ENCODE measurements around the gene PPM1A. TPM values are rescaled to one million over a fixed set of nuclear protein-coding genes. Genes with fewer than 3 reads are reported as not detected.

Gene PPM1A
- total RNA-seq, 1 experiment from 2014 or later: 41.7 TPM

GRCh38 chr14:60309867-60310552 is 61.0 kb downstream of the PPM1A start:
- Histone ChIP-seq H3T11ph (ENCODE audit: low read length) (no peak overlapping the region), H2AFZ (ENCODE audit: low read length) (no peak overlapping the region), H3K27ac (ENCODE audit: insufficient read length, low read depth, low read length) (no peak overlapping the region), H3K4ac (ENCODE audit: low read depth, low read length) (no peak overlapping the region), H3K4me2 (ENCODE audit: insufficient read depth, insufficient read length, low read length) (no peak overlapping the region), H2BK5ac (ENCODE audit: insufficient read length, low read length) (no peak overlapping the region), H3K56ac (ENCODE audit: insufficient read length, low read depth, low read length) (no peak overlapping the region), H3K23me2 (ENCODE audit: insufficient read length, low read depth, low read length, poor library complexity, severe bottlenecking) (no peaks in the 10 kb centered on the region), H3K14ac (ENCODE audit: insufficient read depth, low read length) (no peak overlapping the region), H3K9me3 (ENCODE audit: control insufficient read depth, low read depth, low read length) (no peaks in the 10 kb centered on the region), H3K27me3 (ENCODE audit: insufficient read depth, low read length) (no peaks in the 10 kb centered on the region), H2BK20ac (ENCODE audit: low read depth, low read length, poor library complexity, severe bottlenecking) (no peak overlapping the region), H4K20me1 (ENCODE audit: control insufficient read depth, insufficient read depth, insufficient read length) (no peaks in the 10 kb centered on the region), H4K5ac (ENCODE audit: insufficient read length, low read depth, low read length) (no peak overlapping the region), H3K79me1 (ENCODE audit: insufficient read depth, low read depth, low read length, poor library complexity, severe bottlenecking) (no peaks in the 10 kb centered on the region), H3K18ac (ENCODE audit: insufficient read length, low read depth, low read length) (no peak overlapping the region), H3K79me2 (ENCODE audit: insufficient read depth, low read length) (no peaks in the 10 kb centered on the region), H3K9ac (ENCODE audit: extremely low read depth, insufficient read length, low read length) (no peak overlapping the region), H2BK12ac (ENCODE audit: insufficient read length, low read depth, low read length) (no peak overlapping the region), H4K8ac (replicated peaks; ENCODE audit: insufficient read length, low read depth, low read length) (no peak overlapping the region), H2BK120ac (ENCODE audit: low read depth, low read length, poor library complexity, severe bottlenecking) (no peak overlapping the region), H3K4me1 (ENCODE audit: insufficient read depth, low read length) (peaks cover under 1% of the 10 kb centered on the region; the same call in 1 of the 2 replicates), H2BK15ac (ENCODE audit: low read depth, low read length) (no peak overlapping the region), H4K91ac (ENCODE audit: insufficient read length, low read depth, low read length) (no peak overlapping the region), H2AK5ac (ENCODE audit: insufficient read length, low read length) (no peak overlapping the region), H3K23ac (ENCODE audit: insufficient read length, low read depth, low read length) (no peak overlapping the region)
- Mint-ChIP-seq H3K4me1 (peaks cover 14 to 25% of the 10 kb centered on the region in 2 experiments), H3K4me3 (no peak overlapping the region), H3K36me3 (ENCODE audit: insufficient read depth in 1 of 3, low read depth in 3 of 3) (peaks cover 0 to 7% (median 2%) of the 10 kb centered on the region in 3 experiments; a peak in 3 of 7 replicates), H3K9me3 (no peaks in the 10 kb centered on the region; a peak in 1 of 5 replicates), H3K27me3 (ENCODE audit: low read depth) (no peaks in the 10 kb centered on the region), H3K27ac (no peak overlapping the region)
- TF ChIP-seq, protein P1, sequence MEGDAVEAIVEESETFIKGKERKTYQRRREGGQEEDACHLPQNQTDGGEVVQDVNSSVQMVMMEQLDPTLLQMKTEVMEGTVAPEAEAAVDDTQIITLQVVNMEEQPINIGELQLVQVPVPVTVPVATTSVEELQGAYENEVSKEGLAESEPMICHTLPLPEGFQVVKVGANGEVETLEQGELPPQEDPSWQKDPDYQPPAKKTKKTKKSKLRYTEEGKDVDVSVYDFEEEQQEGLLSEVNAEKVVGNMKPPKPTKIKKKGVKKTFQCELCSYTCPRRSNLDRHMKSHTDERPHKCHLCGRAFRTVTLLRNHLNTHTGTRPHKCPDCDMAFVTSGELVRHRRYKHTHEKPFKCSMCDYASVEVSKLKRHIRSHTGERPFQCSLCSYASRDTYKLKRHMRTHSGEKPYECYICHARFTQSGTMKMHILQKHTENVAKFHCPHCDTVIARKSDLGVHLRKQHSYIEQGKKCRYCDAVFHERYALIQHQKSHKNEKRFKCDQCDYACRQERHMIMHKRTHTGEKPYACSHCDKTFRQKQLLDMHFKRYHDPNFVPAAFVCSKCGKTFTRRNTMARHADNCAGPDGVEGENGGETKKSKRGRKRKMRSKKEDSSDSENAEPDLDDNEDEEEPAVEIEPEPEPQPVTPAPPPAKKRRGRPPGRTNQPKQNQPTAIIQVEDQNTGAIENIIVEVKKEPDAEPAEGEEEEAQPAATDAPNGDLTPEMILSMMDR (conservative IDR thresholded peaks at IDR 0.05): no peak
- DNase-seq: no peak
- no CpG with 5 or more reads among the region's 3 CpGs for WGBS (ENCODE audit: extremely low coverage, insufficient read length, low lambda C conversion rate)

Measured in H9 (cell line).